Fibroblast of skin of right quadriceps (primary cell): Measurements from ENCODE around the gene GPR183.
A peak's percentile ranks its signal among the peaks of the same experiment; 100 is the strongest.

Experiments
- DNase-seq: peaks from one replicate; pipeline ENCODE4 v3.0.0-alpha.2; 2013

Gene GPR183

GRCh38 chr13:99311137-99311536, 3.9 kb upstream of the GPR183 start:
- DNase-seq: peak; percentile 47

GRCh38 chr13:99310382-99311031, 3.3 kb upstream of the GPR183 start:
- peak; percentile 93 for DNase-seq

GRCh38 chr13:99308471-99309087, 1.4 kb upstream of the GPR183 start:
- peak; percentile 61 for DNase-seq

- peak; percentile 70 for DNase-seq
Measured at GRCh38 chr13:99307648-99308339, 595 bp upstream of the GPR183 start.

GRCh38 chr13:99305566-99305965, 1.6 kb downstream of the GPR183 start:
- DNase-seq: no peak

- DNase-seq: no peak
Measured at GRCh38 chr13:99305158-99305557, 2.0 kb downstream of the GPR183 start.

- no peak for DNase-seq
Measured at GRCh38 chr13:99304541-99304940, 2.7 kb downstream of the GPR183 start.

GRCh38 chr13:99303863-99304521, 3.2 kb downstream of the GPR183 start:
- no peak for DNase-seq

- DNase-seq: no peak
Measured at GRCh38 chr13:99302637-99303505, 4.3 kb downstream of the GPR183 start.

GRCh38 chr13:99301913-99302636, 5.1 kb downstream of the GPR183 start:
- DNase-seq: no peak

GRCh38 chr13:99301056-99301838, 6.0 kb downstream of the GPR183 start:
- DNase-seq: no peak

- DNase-seq: no peak
Measured at GRCh38 chr13:99299920-99300341, 7.3 kb downstream of the GPR183 start.

GRCh38 chr13:99299256-99299919, 7.8 kb downstream of the GPR183 start:
- DNase-seq: no peak

- no peak for DNase-seq
Measured at GRCh38 chr13:99298056-99298455, 9.1 kb downstream of the GPR183 start.

GRCh38 chr13:99297331-99297730, 9.9 kb downstream of the GPR183 start:
- peak; percentile 73 for DNase-seq

- DNase-seq: peak; percentile 51
Measured at GRCh38 chr13:99296398-99296797, 10.8 kb downstream of the GPR183 start.

GRCh38 chr13:99295488-99296252, 11.5 kb downstream of the GPR183 start:
- DNase-seq: no peak

- no peak for DNase-seq
Measured at GRCh38 chr13:99294958-99295357, 12.2 kb downstream of the GPR183 start.

- DNase-seq: no peak
Measured at GRCh38 chr13:99294198-99294597, 13.0 kb downstream of the GPR183 start.

GRCh38 chr13:99293178-99293577, 14.0 kb downstream of the GPR183 start:
- no peak for DNase-seq
